ENCODE measurements around the gene TMEM129. TPM values are rescaled to one million over a fixed set of nuclear protein-coding genes. Genes with fewer than 3 reads are reported as not detected.
"Not testable (repeated sequence)": the region's sequence is repeated elsewhere in the genome, so short reads cannot be mapped to it uniquely, and the experiment has no call there.

The TMEM129 gene
- total and polyA plus RNA-seq, 2 donors (not counting 1 experiment from before 2014, with no cell fraction given) = 15.0 to 39.6 TPM

GRCh38 chr4:1675136-1675801 lies 45.9 kb downstream of the TMEM129 start:
- no peak overlapping the region for H2AFZ ChIP-seq (ENCODE audit: low read length)
- H3K79me2 ChIP-seq (ENCODE audit: control insufficient read depth, insufficient read depth, low read length) = no peaks in the 10 kb centered on the region
- no peak overlapping the region for H3K4me3 ChIP-seq (replicated peaks in 1 of 4; ENCODE audit: control extremely low read depth in 1 of 4, insufficient read depth in 1 of 4, low read depth in 3 of 4, low read length in 4 of 4)
- no peaks in the 10 kb centered on the region for H3K4me1 ChIP-seq (ENCODE audit: control insufficient read depth, extremely low read depth, insufficient read depth, low read length)
- DNase-seq (ENCODE audit: low read depth in 2 of 2) = no peak
- H3K9me3 ChIP-seq (ENCODE audit: control insufficient read depth, insufficient read depth, low read depth, low read length) = no peaks in the 10 kb centered on the region
- TF ChIP-seq CTCF (conservative IDR thresholded peaks at IDR 0.05 in 1 of 2, IDR thresholded peaks at IDR 0.05 in 1 of 2; ENCODE audit: low read depth in 1 of 2, low read length in 2 of 2) (no peak), EZH2 (IDR thresholded peaks at IDR 0.05; ENCODE audit: low read length, missing control alignments) (no peak)
- H3K4me2 ChIP-seq (ENCODE audit: extremely low read depth, insufficient read depth, low read length) = no peak overlapping the region
- H3K27ac ChIP-seq (ENCODE audit: insufficient read depth, low read length) = no peak overlapping the region
- H3K9ac ChIP-seq (ENCODE audit: insufficient read depth, low read length) = no peak overlapping the region
- no peaks in the 10 kb centered on the region for H3K27me3 ChIP-seq (ENCODE audit: control insufficient read depth, insufficient read depth, low read length)
- H4K20me1 ChIP-seq (ENCODE audit: control insufficient read depth, extremely low read depth, insufficient read depth, low read length) = no peaks in the 10 kb centered on the region
- no peaks in the 10 kb centered on the region for H3K36me3 ChIP-seq (ENCODE audit: control insufficient read depth, insufficient read depth, low read length)

- H3K4me3 ChIP-seq (replicated peaks in 1 of 4; ENCODE audit: control extremely low read depth in 1 of 4, insufficient read depth in 1 of 4, low read depth in 3 of 4, low read length in 4 of 4) = no peak overlapping the region
- DNase-seq (ENCODE audit: low read depth in 2 of 2) = no peak
- H3K4me2 ChIP-seq (ENCODE audit: extremely low read depth, insufficient read depth, low read length) = no peak overlapping the region
- no peak overlapping the region for H3K9ac ChIP-seq (ENCODE audit: insufficient read depth, low read length)
- no peaks in the 10 kb centered on the region for H3K36me3 ChIP-seq (ENCODE audit: control insufficient read depth, insufficient read depth, low read length)
- H3K79me2 ChIP-seq (ENCODE audit: control insufficient read depth, insufficient read depth, low read length) = no peaks in the 10 kb centered on the region
- H3K4me1 ChIP-seq (ENCODE audit: control insufficient read depth, extremely low read depth, insufficient read depth, low read length) = no peaks in the 10 kb centered on the region
- no peak overlapping the region for H3K27ac ChIP-seq (ENCODE audit: insufficient read depth, low read length)
- TF ChIP-seq CTCF (conservative IDR thresholded peaks at IDR 0.05 in 1 of 2, IDR thresholded peaks at IDR 0.05 in 1 of 2; ENCODE audit: low read depth in 1 of 2, low read length in 2 of 2) (no peak), EZH2 (IDR thresholded peaks at IDR 0.05; ENCODE audit: low read length, missing control alignments) (no peak)
- no peaks in the 10 kb centered on the region for H3K27me3 ChIP-seq (ENCODE audit: control insufficient read depth, insufficient read depth, low read length)
- no peaks in the 10 kb centered on the region for H3K9me3 ChIP-seq (ENCODE audit: control insufficient read depth, insufficient read depth, low read depth, low read length)
- H4K20me1 ChIP-seq (ENCODE audit: control insufficient read depth, extremely low read depth, insufficient read depth, low read length) = no peaks in the 10 kb centered on the region
- H2AFZ ChIP-seq (ENCODE audit: low read length) = no peak overlapping the region
Measured at GRCh38 chr4:1674682-1675081, 46.4 kb downstream of the TMEM129 start.

GRCh38 chr4:1673671-1674070 lies 47.5 kb downstream of the TMEM129 start:
- H3K9ac ChIP-seq (ENCODE audit: insufficient read depth, low read length) = no peak overlapping the region
- no peaks in the 10 kb centered on the region for H3K9me3 ChIP-seq (ENCODE audit: control insufficient read depth, insufficient read depth, low read depth, low read length)
- no peaks in the 10 kb centered on the region for H3K27me3 ChIP-seq (ENCODE audit: control insufficient read depth, insufficient read depth, low read length)
- no peak for DNase-seq (ENCODE audit: low read depth in 2 of 2)
- H3K27ac ChIP-seq (ENCODE audit: insufficient read depth, low read length) = no peak overlapping the region
- no peaks in the 10 kb centered on the region for H3K4me1 ChIP-seq (ENCODE audit: control insufficient read depth, extremely low read depth, insufficient read depth, low read length)
- no peak overlapping the region for H3K4me2 ChIP-seq (ENCODE audit: extremely low read depth, insufficient read depth, low read length)
- no peak overlapping the region for H3K4me3 ChIP-seq (replicated peaks in 1 of 4; ENCODE audit: control extremely low read depth in 1 of 4, insufficient read depth in 1 of 4, low read depth in 3 of 4, low read length in 4 of 4)
- H2AFZ ChIP-seq (ENCODE audit: low read length) = no peak overlapping the region
- no peaks in the 10 kb centered on the region for H3K36me3 ChIP-seq (ENCODE audit: control insufficient read depth, insufficient read depth, low read length)
- H3K79me2 ChIP-seq (ENCODE audit: control insufficient read depth, insufficient read depth, low read length) = no peaks in the 10 kb centered on the region
- TF ChIP-seq EZH2 (IDR thresholded peaks at IDR 0.05; ENCODE audit: low read length, missing control alignments) (no peak), CTCF (conservative IDR thresholded peaks at IDR 0.05 in 1 of 2, IDR thresholded peaks at IDR 0.05 in 1 of 2; ENCODE audit: low read depth in 1 of 2, low read length in 2 of 2) (no peak)
- H4K20me1 ChIP-seq (ENCODE audit: control insufficient read depth, extremely low read depth, insufficient read depth, low read length) = no peaks in the 10 kb centered on the region

- H3K9ac ChIP-seq (ENCODE audit: insufficient read depth, low read length); H3K27ac ChIP-seq (ENCODE audit: insufficient read depth, low read length); H3K4me3 ChIP-seq (replicated peaks in 1 of 4; ENCODE audit: control extremely low read depth in 1 of 4, insufficient read depth in 1 of 4, low read depth in 3 of 4, low read length in 4 of 4); H3K9me3 ChIP-seq (ENCODE audit: control insufficient read depth, insufficient read depth, low read depth, low read length); H4K20me1 ChIP-seq (ENCODE audit: control insufficient read depth, extremely low read depth, insufficient read depth, low read length); H3K27me3 ChIP-seq (ENCODE audit: control insufficient read depth, insufficient read depth, low read length); H3K79me2 ChIP-seq (ENCODE audit: control insufficient read depth, insufficient read depth, low read length); H2AFZ ChIP-seq (ENCODE audit: low read length); DNase-seq (ENCODE audit: low read depth in 2 of 2); H3K36me3 ChIP-seq (ENCODE audit: control insufficient read depth, insufficient read depth, low read length); H3K4me2 ChIP-seq (ENCODE audit: extremely low read depth, insufficient read depth, low read length); H3K4me1 ChIP-seq (ENCODE audit: control insufficient read depth, extremely low read depth, insufficient read depth, low read length): not testable (repeated sequence)
Measured at GRCh38 chr4:1671011-1671410, 50.1 kb downstream of the TMEM129 start.
